ENCODE results near the gene GALNT15.

Gene GALNT15

DNA sequence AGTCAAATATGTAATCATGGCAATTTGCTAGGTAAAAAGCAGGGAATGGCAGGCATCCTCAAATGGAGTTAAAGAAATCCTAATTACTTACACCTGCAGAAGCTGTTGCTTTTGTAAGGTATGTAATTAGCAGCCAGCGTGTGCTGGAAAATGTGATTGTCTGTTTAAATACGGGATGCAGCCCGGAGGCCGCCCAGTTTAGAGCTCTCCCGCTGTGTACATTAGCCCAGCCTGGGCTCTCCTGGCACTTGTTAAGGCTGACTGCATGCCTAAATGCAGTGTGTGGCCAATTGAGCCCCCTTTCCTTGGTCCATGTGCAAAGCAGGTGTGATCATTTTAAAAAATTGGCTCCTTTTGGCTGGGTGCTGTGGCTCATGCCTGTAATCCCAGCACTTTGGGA is 81.2 kb downstream of the GALNT15 start:
- DNase-seq: no peak

- no peak for DNase-seq
These were observed 82.8 kb downstream of the GALNT15 start for GRCh38 chr3:16257309-16257708.

GRCh38 chr3:16258177-16258576 is 83.7 kb downstream of the GALNT15 start:
- no peak for DNase-seq

GRCh38 chr3:16258866-16259265 is 84.4 kb downstream of the GALNT15 start:
- DNase-seq: no peak

GRCh38 chr3:16260046-16260445 is 85.6 kb downstream of the GALNT15 start:
- no peak for DNase-seq

DNA sequence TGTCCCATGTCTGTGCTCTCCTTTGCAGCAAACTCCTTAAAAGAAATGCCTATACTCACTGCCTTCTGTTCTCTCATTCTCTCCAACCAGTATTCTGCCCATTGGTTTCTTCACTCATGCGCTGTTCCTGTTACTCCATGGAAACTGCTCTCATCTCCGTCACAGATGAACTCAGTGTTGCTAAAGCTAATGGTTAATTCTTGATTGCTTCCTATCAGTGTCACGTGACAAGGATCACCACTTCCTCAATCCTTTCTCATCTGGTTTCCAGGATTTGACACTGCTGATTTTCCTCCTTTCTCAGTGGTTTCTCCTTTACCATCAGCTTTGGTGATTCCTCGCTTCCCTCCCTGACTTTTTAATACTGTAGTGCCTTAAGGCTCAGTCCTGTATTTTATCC is 87.7 kb downstream of the GALNT15 start:
- DNase-seq: no peak

GRCh38 chr3:16264174-16264707 is 89.8 kb downstream of the GALNT15 start:
- DNase-seq: no peak

DNA sequence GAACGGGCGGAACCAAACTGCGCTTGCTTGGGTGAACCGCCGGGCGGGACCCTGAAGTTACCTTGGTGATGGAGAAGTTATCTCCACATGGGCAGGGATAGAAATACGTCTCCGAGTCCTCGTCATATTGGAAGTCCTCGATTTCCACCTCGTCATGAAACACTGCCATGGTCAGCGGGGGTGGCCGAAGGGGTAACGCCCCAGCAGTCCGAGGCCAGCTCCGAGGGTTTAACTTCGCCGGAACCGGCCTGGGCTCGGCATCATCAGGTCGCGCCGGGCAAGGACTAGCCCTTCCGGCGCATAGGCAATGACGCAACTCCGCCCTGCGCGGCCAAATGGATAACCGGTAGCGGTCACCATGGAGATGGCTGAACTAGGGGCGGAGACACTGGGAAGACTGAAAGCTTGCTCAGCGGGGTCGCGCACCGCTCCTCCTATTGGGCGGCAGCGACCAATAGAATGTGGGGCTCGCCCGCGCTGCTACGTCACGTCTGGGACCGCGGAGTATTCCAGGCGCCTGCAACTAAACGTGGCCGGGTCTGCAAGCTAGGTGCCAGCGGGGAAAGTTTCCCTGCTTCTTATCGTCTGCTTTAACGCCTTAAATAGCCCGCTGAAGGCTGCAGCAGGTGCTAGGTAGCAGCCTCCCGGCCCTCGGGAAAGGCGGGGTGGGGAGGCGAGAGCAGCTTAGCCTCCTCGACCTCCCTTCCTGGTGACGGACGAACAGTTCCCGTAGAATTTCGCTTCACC is 90.4 kb downstream of the GALNT15 start, which contains the start of the genes DPH3 and OXNAD1:
Gene DPH3, minus strand, starts transcription at position 236 of the 747 bp plus-strand sequence. Its CDS starts 67 bp downstream, at position 169.
Gene OXNAD1, plus strand, starts transcription at position 505 of the 747 bp plus-strand sequence. CDS start 5,741 bp downstream, outside the sequence.
- peak; percentile 87 for DNase-seq

DNA sequence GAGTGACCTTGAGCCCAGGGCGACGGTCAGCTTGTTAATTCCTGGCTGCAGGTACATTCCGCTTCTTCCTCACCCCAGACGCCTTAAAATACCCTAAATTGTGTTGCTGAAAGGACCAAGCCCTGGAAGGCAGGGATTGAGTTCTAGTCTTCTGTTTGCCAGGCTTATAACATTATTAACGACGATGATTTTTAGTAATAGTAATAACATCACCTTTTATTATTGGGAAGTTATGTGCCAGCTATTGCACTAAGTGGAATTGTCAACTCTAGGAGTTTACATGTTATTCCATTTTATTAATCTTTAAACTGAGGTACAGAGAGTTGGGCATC is 90.9 kb downstream of the GALNT15 start:
- no peak for DNase-seq

- no peak for DNase-seq
These were observed 92.2 kb downstream of the GALNT15 start for GRCh38 chr3:16266714-16267113.

DNA sequence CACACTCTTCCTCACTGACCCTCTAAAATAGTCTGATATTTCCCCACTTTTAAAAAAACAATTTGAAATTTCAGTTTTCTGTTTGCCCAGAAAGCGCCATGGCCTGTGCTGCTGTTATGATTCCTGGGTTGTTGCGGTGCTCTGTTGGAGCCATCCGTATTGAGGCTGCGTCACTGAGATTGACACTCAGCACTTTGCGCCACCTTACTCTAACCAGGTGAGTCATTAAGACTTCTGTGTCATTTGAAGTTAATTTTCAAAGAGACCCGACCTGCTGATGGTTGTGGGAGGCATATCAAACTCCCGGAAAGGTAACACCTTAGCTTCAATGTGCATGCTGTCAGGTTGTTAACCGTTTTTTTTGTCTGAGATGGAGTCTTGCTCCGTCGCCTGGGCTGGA is 96.4 kb downstream of the GALNT15 start:
- DNase-seq: no peak

- no peak for DNase-seq
These were observed 98.1 kb downstream of the GALNT15 start for GRCh38 chr3:16272588-16272987.

DNA sequence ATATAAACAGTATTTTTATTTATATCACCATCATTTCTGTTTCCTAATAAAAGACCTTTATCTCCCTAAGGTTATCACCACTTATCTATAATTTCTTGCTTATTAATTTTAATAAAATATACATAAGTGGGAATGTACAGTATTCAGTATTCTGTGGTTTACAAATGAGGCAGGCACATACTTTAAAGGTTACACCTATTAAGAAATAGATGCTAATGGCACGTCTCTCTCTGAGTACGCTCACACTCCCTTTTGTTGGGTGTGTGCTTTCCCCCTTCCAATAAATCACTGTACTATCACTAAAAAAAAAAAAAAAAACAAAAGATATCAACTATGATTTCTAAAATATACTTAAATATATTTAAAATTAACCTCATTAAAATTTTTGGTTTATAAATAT is 99.4 kb downstream of the GALNT15 start:
- no peak for DNase-seq

DNA sequence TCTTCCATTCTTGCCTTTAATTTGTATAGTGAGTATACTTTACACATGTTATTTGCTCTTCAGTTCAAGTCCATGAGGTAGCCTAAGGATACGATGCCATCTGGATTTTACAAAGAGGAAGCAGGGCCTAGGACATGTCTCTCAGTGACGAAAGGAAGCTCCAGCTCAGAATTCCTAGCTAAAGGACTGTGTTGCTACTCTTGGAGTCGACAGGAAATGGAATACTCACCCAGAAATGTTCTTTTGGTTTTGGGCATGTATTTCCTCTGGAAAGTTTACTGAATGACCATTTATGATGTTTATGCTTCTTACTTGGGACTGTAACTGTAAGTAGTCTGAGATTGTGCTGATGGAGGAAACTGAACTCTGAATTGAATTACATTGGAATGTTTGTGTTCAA is 103.0 kb downstream of the GALNT15 start:
- DNase-seq: no peak

DNA sequence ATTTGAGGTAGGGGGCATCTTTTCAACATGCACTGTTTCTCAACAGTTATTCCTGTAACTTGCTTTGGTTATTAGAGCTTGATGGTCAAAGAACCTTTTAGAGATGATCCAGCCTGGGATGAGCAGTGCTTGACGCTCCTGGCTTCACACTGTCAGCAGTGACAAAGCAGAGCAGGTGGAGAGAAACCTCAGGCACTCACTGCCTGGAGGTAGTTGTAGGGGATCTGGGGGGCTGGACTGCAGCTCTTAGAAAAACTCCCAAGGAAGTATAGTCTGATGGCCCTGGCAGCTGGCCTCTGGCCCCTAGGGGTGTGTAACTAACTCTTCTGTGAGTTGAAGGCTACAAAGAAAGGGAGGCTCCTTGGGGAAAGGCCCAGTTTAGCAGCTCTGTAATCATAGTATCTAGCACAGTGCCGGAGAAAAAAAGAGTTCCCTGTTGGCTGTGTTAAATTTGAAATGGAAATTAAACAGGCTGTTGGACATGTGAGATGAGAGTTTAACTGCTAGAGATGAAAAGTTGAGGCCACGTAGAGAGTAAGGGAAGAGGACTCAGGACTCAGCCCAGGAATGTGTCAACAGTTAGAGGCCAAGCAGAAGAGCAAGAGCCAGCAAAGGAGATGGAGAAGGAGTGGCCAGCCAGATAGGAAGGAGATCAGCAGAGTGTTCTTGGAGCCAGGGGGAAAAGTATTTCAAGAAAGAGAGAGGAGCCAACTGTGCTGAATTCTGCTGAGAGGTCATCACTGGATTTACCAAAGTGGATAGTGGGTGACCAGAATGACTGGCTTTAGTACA is 104.7 kb downstream of the GALNT15 start:
- DNase-seq: no peak

DNA sequence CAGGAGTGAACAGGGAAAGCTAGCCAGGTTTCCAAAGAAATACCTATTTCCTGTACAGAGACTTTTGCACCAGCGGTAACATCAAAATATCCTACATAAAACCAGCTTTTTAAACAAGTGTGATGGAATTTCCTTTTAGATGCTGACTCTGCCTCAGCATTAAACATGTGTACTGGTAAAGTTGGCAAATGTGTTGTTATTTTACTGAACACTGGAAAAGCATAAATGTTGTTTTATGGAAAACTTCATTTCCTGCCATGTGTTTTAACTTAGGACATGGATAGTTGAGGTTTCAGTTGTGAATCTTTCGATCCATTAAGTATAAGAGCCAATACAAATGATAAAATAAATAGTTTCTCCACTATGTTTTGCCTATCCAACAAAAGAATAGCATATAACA is 106.2 kb downstream of the GALNT15 start:
- no peak for DNase-seq
